Stomach (tissue), 9 donors: ENCODE data around the gene MBP. TPM values are rescaled to one million over a fixed set of nuclear protein-coding genes. Genes with fewer than 3 reads are reported as not detected.

ENCODE experiments used
- DNase-seq, 2 donors: peaks; one replicate each; pipeline versions ENCODE4 v3.0.0 to v3.0.0-alpha.2; 2013 to 2019
- H3K27ac ChIP-seq, 5 donors: fragments of 200-600 bp in 4 of 5; sonication (generic) in 4 of 5; one replicate each; pipeline ENCODE4 v1.5.1; 2013 to 2019; ENCODE audit warnings: mild to moderate bottlenecking in 1 of 5, moderate library complexity in 1 of 5
- H3K27me3 ChIP-seq, 3 donors: fragments of 200-600 bp; sonication (generic); one replicate each; pipeline ENCODE4 v1.5.1; 2017 to 2019; ENCODE audit warnings: mixed run types in 1 of 3
- H3K36me3 ChIP-seq, 4 donors: fragments of 200-600 bp; sonication (generic); 1 replicate in 3 of 4; 2 replicates in 1 of 4; pipeline ENCODE4 v1.5.1; 2016 to 2019
- H3K4me1 ChIP-seq, 4 donors: fragments of 200-600 bp; sonication (generic); one replicate each; pipeline ENCODE4 v1.5.1; 2016 to 2019
- H3K4me3 ChIP-seq, 4 donors: fragments of 200-600 bp; sonication (generic) in 3 of 4; one replicate each; pipeline ENCODE4 v1.5.1; 2016 to 2019; ENCODE audit warnings: mild to moderate bottlenecking in 1 of 4
- H3K9me3 ChIP-seq, 4 donors: fragments of 200-600 bp; sonication (generic); one replicate each; pipeline ENCODE4 v1.5.1; 2016 to 2019
- EP300 ChIP-seq: sonication (generic); formaldehyde crosslinking; IDR thresholded peaks from one replicate; pipeline ENCODE4 v1.6.1; 2017; ENCODE audit warnings: antibody characterized with exemption
- POLR2A ChIP-seq, 4 donors: fragments of 450-650 bp; IDR thresholded peaks; one replicate each; pipeline ENCODE4 v1.6.1; 2016; ENCODE audit warnings: antibody characterized with exemption in 4 of 4, control low read depth in 2 of 4, mild to moderate bottlenecking in 1 of 4, moderate library complexity in 1 of 4
- POLR2AphosphoS5 ChIP-seq, 3 donors: sonication (generic); formaldehyde crosslinking; IDR thresholded peaks; one replicate each; pipeline ENCODE4 v1.6.1; 2016; ENCODE audit warnings: antibody characterized with exemption in 3 of 3
- WGBS, 5 donors: extraction: QIAGEN DNeasy Blood & Tissue Kit in 3 of 5; methylation state at CpG; one replicate each; pipeline versions ENCODE4 v1.1.5 to v1.1.7; 2013 to 2018; 5-methylcytosine and 5-hydroxymethylcytosine counted together
- intact Hi-C: fragments of 100-400 bp; cut with DNase I; formaldehyde crosslinking; loops from one replicate; pipeline ENCODE4 v1.15.1; 2023; ENCODE audit warnings: low total_unique reads
- polyA plus RNA-seq, 3 donors: library from polyadenylated mRNA; stranded (reverse); fragments of 200-250 nt; gene quantifications; one replicate each; pipeline ENCODE4 v1.2.3, GENCODE V29; 2013
- total RNA-seq, 5 donors: library from RNA; depleted of rRNA; stranded (reverse); fragments of >200 nt; gene quantifications; one replicate each; pipeline versions ENCODE4 v1.1.0 to v1.2.3, GENCODE V29; 2014 to 2016
- TF ChIP-seq, protein P1 (sequence below), 7 experiments: fragments of 450-650 bp in 4 of 7; fragments of 200-600 bp in 3 of 7; sonication (generic) in 3 of 7; IDR thresholded peaks; one replicate each; pipeline ENCODE4 v1.5.1; 2016 to 2019; ENCODE audit warnings: antibody characterized with exemption in 7 of 7, control low read depth in 2 of 7, mild to moderate bottlenecking in 1 of 7
- donor health status: healthy with polysubstance abuse.
- donor health status: Bipolar disorder and iron deficiency.
- donor health status: healthy.

Gene MBP
- total and polyA plus RNA-seq, 8 donors: 7.9 to 407 (median 33.3) TPM

DNA sequence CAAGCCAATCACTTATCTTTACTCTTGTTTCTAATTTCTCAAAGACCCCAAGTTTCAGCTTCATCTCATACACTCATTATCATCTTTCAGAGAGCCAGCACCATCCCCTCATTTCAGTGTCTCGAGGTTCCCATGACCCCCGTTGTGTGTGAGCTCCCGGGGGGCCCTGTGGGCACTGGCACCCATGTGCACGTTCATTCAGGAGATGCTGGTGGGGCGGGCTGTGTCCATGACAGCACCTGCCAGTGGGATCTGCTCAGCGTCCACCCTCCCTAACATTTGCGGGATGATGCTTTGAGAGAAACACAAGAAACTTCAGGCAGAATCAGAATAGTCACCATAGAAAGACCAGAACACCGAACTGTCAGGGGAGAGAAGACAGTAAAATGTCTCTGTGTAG lies 120.5 kb downstream of the MBP start:
- intact Hi-C loops: no loop called here
- H3K27me3 ChIP-seq: no peaks in the 10 kb centered on the region
- H3K9me3 ChIP-seq: no peaks in the 10 kb centered on the region
- H3K4me3 ChIP-seq: no peak overlapping the region
- DNase-seq: no peak
- 84 to 96% (median 92%) methylated on average over 8 of the region's 8 CpGs for WGBS, 5 donors
- peaks cover 0 to 32% (median 9%) of the 10 kb centered on the region in 4 donors for H3K4me1 ChIP-seq
- TF ChIP-seq POLR2AphosphoS5 (IDR thresholded peaks at IDR 0.05): no peak
- no peak for TF ChIP-seq POLR2A (IDR thresholded peaks at IDR 0.05)
- TF ChIP-seq, protein P1, sequence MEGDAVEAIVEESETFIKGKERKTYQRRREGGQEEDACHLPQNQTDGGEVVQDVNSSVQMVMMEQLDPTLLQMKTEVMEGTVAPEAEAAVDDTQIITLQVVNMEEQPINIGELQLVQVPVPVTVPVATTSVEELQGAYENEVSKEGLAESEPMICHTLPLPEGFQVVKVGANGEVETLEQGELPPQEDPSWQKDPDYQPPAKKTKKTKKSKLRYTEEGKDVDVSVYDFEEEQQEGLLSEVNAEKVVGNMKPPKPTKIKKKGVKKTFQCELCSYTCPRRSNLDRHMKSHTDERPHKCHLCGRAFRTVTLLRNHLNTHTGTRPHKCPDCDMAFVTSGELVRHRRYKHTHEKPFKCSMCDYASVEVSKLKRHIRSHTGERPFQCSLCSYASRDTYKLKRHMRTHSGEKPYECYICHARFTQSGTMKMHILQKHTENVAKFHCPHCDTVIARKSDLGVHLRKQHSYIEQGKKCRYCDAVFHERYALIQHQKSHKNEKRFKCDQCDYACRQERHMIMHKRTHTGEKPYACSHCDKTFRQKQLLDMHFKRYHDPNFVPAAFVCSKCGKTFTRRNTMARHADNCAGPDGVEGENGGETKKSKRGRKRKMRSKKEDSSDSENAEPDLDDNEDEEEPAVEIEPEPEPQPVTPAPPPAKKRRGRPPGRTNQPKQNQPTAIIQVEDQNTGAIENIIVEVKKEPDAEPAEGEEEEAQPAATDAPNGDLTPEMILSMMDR (IDR thresholded peaks at IDR 0.05): no peak
- no peak for TF ChIP-seq EP300
- H3K27ac ChIP-seq: no peak overlapping the region
- peaks cover 9 to 57% (median 41%) of the 10 kb centered on the region in 4 donors for H3K36me3 ChIP-seq

DNA sequence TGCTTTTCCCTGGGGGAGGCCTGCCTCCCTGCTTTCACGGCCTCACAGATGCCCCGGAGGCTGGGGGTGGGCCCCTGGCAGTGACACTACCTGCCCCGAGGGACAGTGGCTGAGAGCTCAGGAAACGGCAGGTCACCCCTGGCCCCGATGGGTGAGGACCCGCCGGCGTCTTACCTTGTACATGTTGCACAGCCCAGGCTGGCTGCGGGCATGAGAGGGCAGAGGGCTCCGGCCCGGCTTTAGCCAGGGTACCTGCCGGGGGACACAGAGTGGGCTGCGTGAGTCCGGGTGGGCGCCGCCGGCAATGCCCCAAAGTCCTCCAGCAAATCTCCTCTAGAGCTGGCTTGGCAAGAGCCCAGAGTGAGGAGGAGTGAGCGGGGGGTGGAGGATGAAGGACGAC lies 122.9 kb downstream of the MBP start:
- TF ChIP-seq POLR2AphosphoS5 (IDR thresholded peaks at IDR 0.05) (no peak), EP300 (no peak), POLR2A (IDR thresholded peaks at IDR 0.05) (no peak)
- TF ChIP-seq, protein P1 (IDR thresholded peaks at IDR 0.05): no peak
- Histone ChIP-seq H3K4me1 (peaks cover 0 to 29% (median 9%) of the 10 kb centered on the region in 4 donors), H3K9me3 (no peaks in the 10 kb centered on the region), H3K36me3 (peaks cover 0 to 40% (median 30%) of the 10 kb centered on the region in 4 donors), H3K27me3 (no peaks in the 10 kb centered on the region), H3K27ac (no peak overlapping the region), H3K4me3 (no peak overlapping the region)
- 83 to 93% (median 90%) methylated on average over 12 to 19 of the region's 19 CpGs for WGBS, 5 donors
- intact Hi-C loops: loop anchor here (10.0 kb wide), 1 partner anchor 45 kb away; no protein-coding TSS in a partner anchor
- no peak for DNase-seq

DNA sequence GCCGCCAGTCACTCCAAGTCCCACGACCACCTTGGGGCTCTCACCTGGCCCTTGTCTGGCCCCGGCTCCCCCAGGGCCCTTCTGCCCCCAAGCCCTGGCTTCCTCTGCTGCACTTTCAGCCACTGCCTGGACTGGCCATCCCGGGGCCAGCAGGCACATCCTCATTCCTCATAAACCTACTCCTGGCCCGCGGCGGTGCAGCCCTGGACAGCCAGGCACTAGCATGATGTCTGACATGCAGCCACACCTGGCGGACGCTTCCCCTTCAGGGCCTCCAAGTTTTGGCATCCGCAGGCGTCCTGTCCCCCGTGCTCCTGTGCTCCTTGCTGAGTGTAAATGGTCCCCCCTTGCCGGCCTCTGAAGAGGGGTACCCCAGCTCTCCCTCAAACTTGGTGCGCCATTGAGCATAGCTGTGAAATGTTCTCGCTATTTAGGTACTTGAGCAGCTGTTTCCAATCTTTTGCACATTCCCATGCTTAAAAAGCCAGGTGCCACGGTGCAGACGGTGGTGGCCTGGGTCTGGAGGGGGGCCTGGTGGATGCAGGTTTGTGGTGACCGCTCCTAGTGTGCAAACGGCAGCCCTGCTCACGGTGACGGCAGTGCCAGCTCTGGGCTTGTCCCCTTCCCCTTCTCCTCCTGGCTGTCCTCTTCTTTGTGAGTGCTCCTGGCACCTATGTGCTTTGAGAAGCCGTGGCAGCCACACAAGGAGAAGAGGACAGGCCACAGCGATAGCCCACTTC lies 123.8 kb downstream of the MBP start:
- no peak overlapping the region for H3K27ac ChIP-seq
- DNase-seq: no peak

DNA sequence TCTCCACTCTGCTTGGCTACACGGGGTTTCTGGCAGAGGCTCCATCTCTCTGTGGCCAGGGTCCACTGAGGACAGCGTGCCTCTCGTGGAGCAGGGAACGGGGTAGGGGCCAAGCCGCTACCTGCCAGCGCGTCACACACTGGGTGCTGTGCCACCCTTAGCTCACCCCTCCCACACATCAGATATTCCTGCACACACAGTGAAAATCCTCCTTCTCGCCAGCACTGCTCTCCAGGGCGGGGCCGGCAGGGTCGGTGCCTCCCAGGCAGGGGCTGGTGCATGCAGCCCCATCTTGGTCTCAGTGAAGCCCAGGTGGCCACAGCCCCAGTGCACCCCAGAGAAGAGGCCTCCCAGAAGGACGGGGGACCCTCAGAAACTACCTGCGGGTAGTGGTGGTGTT lies 124.6 kb downstream of the MBP start:
- H3K27me3 ChIP-seq: no peaks in the 10 kb centered on the region
- peaks cover 0 to 38% (median 29%) of the 10 kb centered on the region in 4 donors for H3K36me3 ChIP-seq
- no peak for TF ChIP-seq POLR2A (IDR thresholded peaks at IDR 0.05)
- TF ChIP-seq POLR2AphosphoS5 (IDR thresholded peaks at IDR 0.05): no peak
- no peak for TF ChIP-seq EP300
- TF ChIP-seq, protein P1 (IDR thresholded peaks at IDR 0.05): no peak
- 71 to 89% (median 82%) methylated on average over 4 to 13 of the region's 13 CpGs for WGBS, 5 donors
- H3K9me3 ChIP-seq: no peaks in the 10 kb centered on the region
- no peak for DNase-seq
- no peak overlapping the region for H3K27ac ChIP-seq
- no peak overlapping the region for H3K4me3 ChIP-seq
- peaks cover 0 to 15% (median 0%) of the 10 kb centered on the region in 4 donors for H3K4me1 ChIP-seq
- intact Hi-C loops: loop anchor here (10.0 kb wide), 1 partner anchor 47 kb away; no protein-coding TSS in a partner anchor

More for the DNA sequence above, 123.8 kb downstream of the MBP start:
- Histone ChIP-seq H3K27me3 (no peaks in the 10 kb centered on the region), H3K4me1 (peaks cover 0 to 20% (median 2%) of the 10 kb centered on the region in 4 donors), H3K9me3 (no peaks in the 10 kb centered on the region), H3K36me3 (peaks cover 0 to 40% (median 30%) of the 10 kb centered on the region in 4 donors), H3K4me3 (no peak overlapping the region)
- intact Hi-C loops: loop anchor here (10.0 kb wide), 1 partner anchor 46 kb away; no protein-coding TSS in a partner anchor
- WGBS, 5 donors: 84 to 94% (median 92%) methylated on average over 23 of the region's 23 CpGs
- TF ChIP-seq POLR2A (IDR thresholded peaks at IDR 0.05) (no peak), POLR2AphosphoS5 (IDR thresholded peaks at IDR 0.05) (no peak), EP300 (no peak)
- TF ChIP-seq, protein P1 (IDR thresholded peaks at IDR 0.05): no peak
